ENCODE data around the gene TBC1D10A. TPM values are rescaled to one million over a fixed set of nuclear protein-coding genes. Genes with fewer than 3 reads are reported as not detected.

The TBC1D10A gene
- total RNA-seq, 2 donors from 2014 or later: 12.1 to 13.7 TPM

GRCh38 chr22:30285846-30286200 is 40.9 kb downstream of the TBC1D10A start:
- Histone ChIP-seq H3K27ac (ENCODE audit: low read depth, low read length) (no peak overlapping the region), H3K9me3 (ENCODE audit: control insufficient read depth, low read length) (no peaks in the 10 kb centered on the region), H3K9ac (ENCODE audit: extremely low read depth, low read length, poor library complexity, severe bottlenecking) (no peak overlapping the region), H3K4me3 (ENCODE audit: low read length) (no peak overlapping the region), H3K4me1 (ENCODE audit: control insufficient read depth, insufficient read depth, low read length) (peaks cover 10% of the 10 kb centered on the region), H3K27me3 (ENCODE audit: control insufficient read depth, insufficient read depth, low read length, poor library complexity, severe bottlenecking) (no peaks in the 10 kb centered on the region), H3K36me3 (ENCODE audit: control insufficient read depth, insufficient read depth, low read length) (no peaks in the 10 kb centered on the region)
- no peak overlapping the region for H3K27ac Mint-ChIP-seq
- no peak for TF ChIP-seq CTCF (conservative IDR thresholded peaks at IDR 0.05)
- no peak overlapping the region for H3K4me3 Mint-ChIP-seq
- no peaks in the 10 kb centered on the region for H3K27me3 Mint-ChIP-seq (ENCODE audit: insufficient read depth)
- no peak for DNase-seq
- WGBS, 2 experiments (ENCODE audit: insufficient coverage in 1 of 2, insufficient read length in 1 of 2): 93 to 100% methylated on average over 2 to 7 of the region's 8 CpGs
- H3K9me3 Mint-ChIP-seq: no peaks in the 10 kb centered on the region
- H3K36me3 Mint-ChIP-seq (ENCODE audit: low read depth): no peaks in the 10 kb centered on the region
- H3K4me1 Mint-ChIP-seq: peaks cover 10% of the 10 kb centered on the region

DNA sequence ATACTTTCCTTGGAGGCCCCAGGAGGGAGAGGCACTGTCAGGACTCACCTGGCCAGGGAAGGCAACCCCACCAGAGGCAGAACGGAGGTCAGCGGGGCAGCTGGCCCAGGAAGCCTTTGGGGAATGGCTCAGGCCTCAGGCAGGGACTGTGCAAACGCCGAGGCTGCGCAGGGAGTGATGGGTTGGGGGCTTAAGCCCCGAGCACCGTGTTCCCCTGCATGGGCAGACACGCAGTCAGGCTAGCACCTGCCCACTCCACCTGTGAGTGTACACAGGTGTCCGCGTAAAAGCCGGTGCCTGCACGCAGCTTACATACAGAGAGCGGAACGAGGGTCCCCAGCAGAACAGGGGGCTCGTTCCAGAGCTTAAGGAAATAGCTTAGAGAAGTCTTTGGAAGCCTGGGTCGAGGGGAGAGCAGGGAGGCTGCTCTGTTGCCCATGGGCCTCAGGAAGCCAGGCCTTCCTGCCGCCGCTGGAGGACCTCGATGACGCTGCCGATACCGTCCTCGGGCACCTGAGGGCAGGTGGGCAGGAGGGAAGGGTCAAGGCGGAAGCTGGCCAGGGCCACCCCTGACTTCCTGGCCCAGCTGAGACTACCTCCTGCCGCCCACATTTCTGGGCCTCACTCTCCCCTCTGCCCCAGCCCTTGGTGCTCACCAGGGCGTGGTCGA is 41.4 kb downstream of the TBC1D10A start:
- Mint-ChIP-seq H3K4me3 (no peak overlapping the region), H3K4me1 (peaks cover 8% of the 10 kb centered on the region), H3K27ac (no peak overlapping the region), H3K9me3 (no peaks in the 10 kb centered on the region), H3K27me3 (ENCODE audit: insufficient read depth) (no peaks in the 10 kb centered on the region), H3K36me3 (ENCODE audit: low read depth) (no peaks in the 10 kb centered on the region)
- H3K36me3 ChIP-seq (ENCODE audit: control insufficient read depth, insufficient read depth, low read length): no peaks in the 10 kb centered on the region
- DNase-seq: no peak
- whole genome bisulfite sequencing, 2 experiments (ENCODE audit: insufficient coverage in 1 of 2, insufficient read length in 1 of 2): 93 to 95% methylated on average over 15 to 27 of the region's 27 CpGs
- no peak for TF ChIP-seq CTCF (conservative IDR thresholded peaks at IDR 0.05)
- no peak overlapping the region for H3K4me3 ChIP-seq (ENCODE audit: low read length)
- H3K27ac ChIP-seq (ENCODE audit: low read depth, low read length): no peak overlapping the region
- no peaks in the 10 kb centered on the region for H3K27me3 ChIP-seq (ENCODE audit: control insufficient read depth, insufficient read depth, low read length, poor library complexity, severe bottlenecking)
- no peak overlapping the region for H3K9ac ChIP-seq (ENCODE audit: extremely low read depth, low read length, poor library complexity, severe bottlenecking)
- H3K9me3 ChIP-seq (ENCODE audit: control insufficient read depth, low read length): no peaks in the 10 kb centered on the region
- H3K4me1 ChIP-seq (ENCODE audit: control insufficient read depth, insufficient read depth, low read length): peaks cover 6% of the 10 kb centered on the region

- no peaks in the 10 kb centered on the region for H3K36me3 ChIP-seq (ENCODE audit: control insufficient read depth, insufficient read depth, low read length)
- DNase-seq: no peak
- Mint-ChIP-seq H3K9me3 (no peaks in the 10 kb centered on the region), H3K4me1 (peaks cover 4% of the 10 kb centered on the region), H3K4me3 (no peak overlapping the region), H3K27me3 (ENCODE audit: insufficient read depth) (no peaks in the 10 kb centered on the region), H3K27ac (no peak overlapping the region), H3K36me3 (ENCODE audit: low read depth) (no peaks in the 10 kb centered on the region)
- TF ChIP-seq CTCF (conservative IDR thresholded peaks at IDR 0.05): no peak
- no peak overlapping the region for H3K27ac ChIP-seq (ENCODE audit: low read depth, low read length)
- H3K4me3 ChIP-seq (ENCODE audit: low read length): no peak overlapping the region
- 94 to 96% methylated on average over 2 to 4 of the region's 4 CpGs for WGBS, 2 experiments (ENCODE audit: insufficient coverage in 1 of 2, insufficient read length in 1 of 2)
- no peaks in the 10 kb centered on the region for H3K27me3 ChIP-seq (ENCODE audit: control insufficient read depth, insufficient read depth, low read length, poor library complexity, severe bottlenecking)
- no peaks in the 10 kb centered on the region for H3K4me1 ChIP-seq (ENCODE audit: control insufficient read depth, insufficient read depth, low read length)
- no peak overlapping the region for H3K9ac ChIP-seq (ENCODE audit: extremely low read depth, low read length, poor library complexity, severe bottlenecking)
- H3K9me3 ChIP-seq (ENCODE audit: control insufficient read depth, low read length): no peaks in the 10 kb centered on the region
These were observed 42.1 kb downstream of the TBC1D10A start for GRCh38 chr22:30284666-30285065.
